Activated T-cell treated with anti-CD3 and anti-CD28 coated beads, Interleukin-2, amount 50 U/mL, for 48 hours (primary cell): ENCODE measurements around the gene ONECUT3.
"Not testable (repeated sequence)": the region's sequence is repeated elsewhere in the genome, so short reads cannot be mapped to it uniquely, and the experiment has no call there.

Source experiments
- DNase-seq, 2 experiments: peaks; one replicate each; pipeline ENCODE4 v3.0.0-alpha.2; 2020

The ONECUT3 gene

GRCh38 chr19:1756705-1757465, 3.6 kb downstream of the ONECUT3 start:
- DNase-seq, result peak in 1 of 2 experiments; percentile 28

- peak in 1 of 2 experiments; percentile 32 for DNase-seq
Observed at GRCh38 chr19:1757468-1758230, 4.3 kb downstream of the ONECUT3 start.

- DNase-seq, result no peak
Observed at GRCh38 chr19:1758231-1758577, 4.9 kb downstream of the ONECUT3 start.

- DNase-seq, result no peak
Observed at GRCh38 chr19:1758959-1759903, 5.9 kb downstream of the ONECUT3 start.

- DNase-seq, result no peak
Observed at GRCh38 chr19:1760020-1760419, 6.7 kb downstream of the ONECUT3 start.

- DNase-seq, result not testable (repeated sequence)
Observed at GRCh38 chr19:1760786-1761527, 7.7 kb downstream of the ONECUT3 start.

GRCh38 chr19:1761528-1762242, 8.4 kb downstream of the ONECUT3 start:
- DNase-seq, result no peak

- no peak for DNase-seq
Observed at GRCh38 chr19:1762243-1763117, 9.2 kb downstream of the ONECUT3 start.

GRCh38 chr19:1763648-1764639, 10.6 kb downstream of the ONECUT3 start:
- DNase-seq, result no peak

GRCh38 chr19:1764729-1765128, 11.4 kb downstream of the ONECUT3 start:
- DNase-seq, result no peak

GRCh38 chr19:1765232-1765903, 12.1 kb downstream of the ONECUT3 start:
- DNase-seq, result no peak

GRCh38 chr19:1765904-1766799, 12.8 kb downstream of the ONECUT3 start:
- no peak for DNase-seq

GRCh38 chr19:1766800-1767352, 13.6 kb downstream of the ONECUT3 start:
- DNase-seq, result no peak

- DNase-seq, result peak; percentile 78 to 79
Observed at GRCh38 chr19:1767464-1767933, 14.2 kb downstream of the ONECUT3 start.

- peak in 1 of 2 experiments; percentile 36 for DNase-seq
Observed at GRCh38 chr19:1768248-1768647, 14.9 kb downstream of the ONECUT3 start.

GRCh38 chr19:1768918-1769644, 15.8 kb downstream of the ONECUT3 start:
- DNase-seq, result no peak

GRCh38 chr19:1769645-1769985, 16.3 kb downstream of the ONECUT3 start:
- DNase-seq, result no peak
